CD1c-positive myeloid dendritic cell (primary cell): ENCODE measurements around the gene PAIP1.
"Not testable (repeated sequence)": the region's sequence is repeated elsewhere in the genome, so short reads cannot be mapped to it uniquely, and the experiment has no call there.

ENCODE experiments used
- DNase-seq: peaks from one replicate; pipeline ENCODE4 v3.0.0-alpha.2; 2016; ENCODE audit errors: extremely low spot score

PAIP1 gene

GRCh38 chr5:43570450-43571158, 13.7 kb upstream of the PAIP1 start:
- DNase-seq, result no peak

- DNase-seq, result no peak
Measured at GRCh38 chr5:43569236-43569746, 12.4 kb upstream of the PAIP1 start.

DNA sequence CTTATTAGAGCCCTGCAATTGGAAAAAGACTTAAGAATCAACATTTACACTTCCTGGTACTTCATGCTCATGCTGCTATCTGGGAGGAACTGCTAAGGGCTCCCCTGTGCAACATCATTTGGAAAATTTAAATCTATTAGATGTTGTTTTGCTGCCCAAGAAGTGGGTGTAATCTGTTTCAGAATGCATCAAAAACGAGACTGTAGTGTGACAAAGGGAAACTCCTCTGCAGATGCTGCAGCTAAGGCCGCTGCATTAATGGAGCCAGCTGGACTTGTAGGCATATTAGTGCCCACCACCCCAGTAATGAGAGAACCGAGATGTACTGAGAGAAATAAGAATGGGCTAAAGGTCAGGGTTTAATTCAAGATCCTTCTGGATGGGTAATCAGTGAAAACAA, 11.1 kb upstream of the PAIP1 start:
- no peak for DNase-seq

GRCh38 chr5:43565043-43565442, 8.2 kb upstream of the PAIP1 start:
- no peak for DNase-seq

DNA sequence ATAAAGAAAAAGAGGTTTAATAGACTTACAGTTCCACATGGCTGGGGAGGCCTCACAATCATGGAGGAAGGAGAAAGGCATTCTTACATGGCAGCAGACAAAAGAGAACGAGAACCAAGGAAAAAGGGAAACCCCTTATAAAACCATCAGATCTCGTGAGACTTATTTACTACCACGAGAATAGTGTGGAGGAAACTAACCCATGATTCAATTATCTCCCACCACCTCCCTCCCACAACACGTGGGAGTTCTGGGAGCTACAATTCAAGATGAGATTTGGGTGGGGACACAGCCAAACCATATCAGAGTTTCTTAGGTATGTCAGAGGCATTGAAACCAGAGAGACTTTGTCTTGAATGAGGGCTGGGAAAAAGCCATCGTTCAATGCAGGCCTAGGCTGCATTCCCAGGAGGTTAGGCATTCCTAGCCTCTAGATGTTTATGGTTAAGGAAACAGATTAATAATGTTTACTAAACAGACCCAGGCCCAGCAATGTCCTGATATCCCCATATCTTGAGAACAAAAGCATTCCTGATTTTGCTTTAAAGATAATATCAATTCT, 7.5 kb upstream of the PAIP1 start:
- DNase-seq, result no peak

- no peak for DNase-seq
Measured at GRCh38 chr5:43563321-43563720, 6.4 kb upstream of the PAIP1 start.

DNA sequence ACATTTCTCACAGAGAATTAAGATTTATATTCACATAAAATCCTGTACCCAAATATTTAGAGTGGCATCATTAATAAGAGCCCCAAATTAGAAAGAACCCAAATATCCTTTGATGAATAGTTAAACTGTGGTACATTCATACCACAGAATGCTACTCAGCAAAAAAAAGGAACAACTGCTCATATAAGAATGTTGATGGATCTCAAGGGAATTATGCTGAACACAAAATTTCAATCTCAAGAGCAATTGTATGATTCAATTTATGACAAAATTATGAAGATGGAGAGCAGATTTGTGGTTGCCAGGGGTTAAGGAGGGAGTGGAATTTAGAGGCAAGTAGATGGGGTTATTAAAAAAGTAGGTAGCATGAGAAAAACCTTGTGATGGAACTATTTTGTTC, 4.5 kb upstream of the PAIP1 start:
- DNase-seq, result no peak

DNA sequence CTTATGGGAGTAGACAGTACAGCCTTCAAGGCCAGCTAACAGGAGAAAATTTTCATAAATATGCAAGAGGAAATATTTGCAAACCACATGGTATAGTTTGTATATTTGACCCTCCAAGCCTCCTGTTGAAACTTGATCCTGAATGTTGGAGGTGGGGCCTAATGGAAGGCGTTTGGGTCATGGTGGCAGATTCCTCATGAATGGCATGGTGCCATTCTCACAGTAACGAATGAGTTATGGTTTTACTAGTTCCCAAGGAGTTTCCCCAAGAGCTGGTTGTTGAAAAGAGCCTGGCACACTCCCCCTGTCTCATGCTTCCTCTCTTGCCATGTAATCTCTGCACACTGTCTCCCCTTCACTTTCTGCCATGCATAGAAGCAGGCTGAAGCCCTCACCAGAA, 3.3 kb upstream of the PAIP1 start:
- no peak for DNase-seq

DNA sequence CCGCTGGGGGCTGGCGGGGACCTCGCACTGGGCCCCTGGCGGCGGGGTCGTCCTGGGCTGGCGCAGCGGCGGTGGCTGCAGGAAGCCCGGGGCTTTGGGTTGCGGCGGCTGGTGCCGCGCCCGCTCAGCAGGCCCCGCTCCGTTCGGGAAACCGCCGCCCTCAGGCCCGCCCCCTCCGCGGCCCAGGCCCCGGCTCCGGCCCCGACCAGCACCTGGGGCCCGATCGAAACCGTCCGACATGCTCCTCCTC, 345 bp downstream of the PAIP1 start:
- not testable (repeated sequence) for DNase-seq

- DNase-seq, result peak; percentile 69
Measured at GRCh38 chr5:43555895-43556606, 826 bp downstream of the PAIP1 start.

GRCh38 chr5:43554497-43554896, 2.4 kb downstream of the PAIP1 start:
- no peak for DNase-seq

- DNase-seq, result no peak
Measured at GRCh38 chr5:43553381-43553780, 3.5 kb downstream of the PAIP1 start.

DNA sequence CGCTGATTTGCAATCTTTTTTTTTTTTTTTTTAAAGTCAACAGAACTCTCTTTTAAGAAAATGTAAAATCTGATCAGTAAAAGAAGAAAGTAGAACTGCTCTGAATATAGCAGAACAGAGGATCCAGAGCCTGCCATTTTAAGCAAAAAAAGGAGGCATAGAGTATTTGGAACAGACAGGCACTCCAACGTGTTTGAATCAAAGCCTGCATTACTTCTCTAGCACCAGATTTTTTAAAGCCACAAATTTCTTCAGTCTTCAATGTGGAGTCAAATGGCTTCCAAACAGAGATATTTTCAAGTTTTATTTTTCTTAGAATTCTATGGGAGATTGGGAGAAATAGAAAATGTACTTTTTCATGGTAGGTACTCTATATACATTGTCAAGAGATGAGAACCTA, 5.1 kb downstream of the PAIP1 start:
- no peak for DNase-seq

- DNase-seq, result not testable (repeated sequence)
Measured at GRCh38 chr5:43549272-43549671, 7.6 kb downstream of the PAIP1 start.

GRCh38 chr5:43548358-43548757, 8.5 kb downstream of the PAIP1 start:
- no peak for DNase-seq

DNA sequence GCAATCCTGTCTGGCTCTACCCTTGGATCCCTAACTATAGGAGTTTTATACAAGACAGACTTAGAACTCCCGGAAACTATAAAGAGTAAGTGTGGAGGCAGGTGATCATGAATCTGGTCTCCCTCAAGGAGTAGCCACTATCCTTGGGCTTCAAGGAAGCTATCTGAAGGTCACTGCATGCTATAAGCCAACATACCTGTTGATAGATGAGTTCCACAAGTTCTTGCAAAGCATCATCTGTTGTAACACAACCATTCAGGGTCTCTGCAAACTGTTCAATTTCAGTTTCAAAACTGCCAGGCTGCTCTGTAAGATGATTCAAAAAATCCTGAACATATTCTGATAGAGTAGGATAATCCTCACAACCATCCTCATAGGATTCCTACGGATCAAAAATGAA, 9.3 kb downstream of the PAIP1 start:
- DNase-seq, result no peak

GRCh38 chr5:43543434-43543833, 13.4 kb downstream of the PAIP1 start:
- DNase-seq, result no peak

GRCh38 chr5:43540746-43541145, 16.1 kb downstream of the PAIP1 start:
- DNase-seq, result no peak

- DNase-seq, result no peak
Measured at GRCh38 chr5:43536972-43537371, 19.9 kb downstream of the PAIP1 start.

DNA sequence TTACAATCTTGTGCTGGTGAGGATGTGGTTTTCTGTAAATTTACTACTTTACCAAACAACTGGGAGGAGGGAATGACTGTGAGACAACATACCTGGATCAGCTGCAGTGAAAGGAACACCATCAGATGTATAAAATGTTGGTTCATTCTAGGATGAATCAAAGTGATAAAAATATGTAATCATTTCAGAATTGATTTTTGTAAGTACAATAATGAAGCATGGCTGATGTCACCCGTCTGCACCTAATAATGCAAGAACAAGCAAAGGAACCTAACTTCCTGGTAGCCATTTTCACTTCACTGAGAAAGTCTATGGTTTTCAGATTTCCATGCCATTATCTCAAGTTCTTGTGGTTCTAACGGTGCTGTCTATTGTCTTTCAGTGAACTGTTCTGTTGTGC, 23.2 kb downstream of the PAIP1 start:
- no peak for DNase-seq

- DNase-seq, result no peak
Measured at GRCh38 chr5:43530648-43531047, 26.2 kb downstream of the PAIP1 start.

GRCh38 chr5:43523662-43524072, 33.2 kb downstream of the PAIP1 start:
- no peak for DNase-seq

DNA sequence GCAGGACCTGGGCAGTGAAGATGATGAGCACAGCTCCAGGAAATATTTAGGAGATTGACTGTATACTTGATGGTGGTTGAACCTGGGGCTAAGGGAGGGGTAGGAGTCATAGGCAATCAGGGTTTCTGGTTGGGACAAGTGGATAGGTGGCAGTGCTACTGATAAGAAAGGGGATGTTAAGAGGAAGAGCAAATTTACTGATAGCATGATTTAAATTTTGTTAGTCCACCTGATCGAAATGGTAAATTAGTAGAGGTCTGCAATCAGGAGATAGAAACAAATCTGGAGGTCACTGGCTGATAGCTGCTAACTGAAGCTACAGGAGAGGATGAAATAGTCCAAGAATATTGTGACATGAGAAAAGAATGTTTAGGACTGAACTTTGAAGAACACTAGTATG, 36.3 kb downstream of the PAIP1 start:
- DNase-seq, result no peak
